NT2/D1 (cell line): ENCODE data around the gene MPP7.

ENCODE experiments used
- DNase-seq: peaks from one replicate; pipeline ENCODE4 v3.0.0-alpha.2; 2011; ENCODE audit warnings: low read depth, low spot score
- H3K27me3 ChIP-seq: 2 replicates; pipeline ENCODE4 v1.6.0; 2011; ENCODE audit warnings: mild to moderate bottlenecking; ENCODE audit not compliant: insufficient read length, insufficient read depth
- H3K36me3 ChIP-seq: 2 replicates; pipeline ENCODE4 v1.6.1; 2011; ENCODE audit warnings: mild to moderate bottlenecking, low read length, mixed read lengths; ENCODE audit not compliant: insufficient read depth, insufficient read length
- H3K4me1 ChIP-seq: 2 replicates; pipeline ENCODE4 v1.5.1; 2011; ENCODE audit not compliant: insufficient read depth, insufficient read length
- H3K4me3 ChIP-seq: 2 replicates; pipeline ENCODE4 v1.5.1; 2011; ENCODE audit warnings: low read depth; ENCODE audit not compliant: insufficient read length
- H3K9ac ChIP-seq: 2 replicates; pipeline ENCODE4 v1.6.0; 2011; ENCODE audit warnings: low read depth; ENCODE audit not compliant: insufficient read length
- H3K9me3 ChIP-seq: 2 replicates; pipeline ENCODE4 v1.5.1; 2011; ENCODE audit warnings: mild to moderate bottlenecking, low read length; ENCODE audit not compliant: insufficient read depth
- SUZ12 ChIP-seq: IDR thresholded peaks from 2 replicates; pipeline ENCODE4 v1.6.1; 2011; ENCODE audit not compliant: insufficient read length, insufficient read depth; ENCODE audit errors: extremely low read depth
- YY1 ChIP-seq: IDR thresholded peaks from 2 replicates; pipeline ENCODE4 v1.6.1; 2011; ENCODE audit not compliant: insufficient read length, insufficient read depth
- ZNF274 ChIP-seq: IDR thresholded peaks from 2 replicates; pipeline ENCODE4 v1.6.1; 2011; ENCODE audit warnings: mild to moderate bottlenecking, low read depth, low read length

MPP7 gene

DNA sequence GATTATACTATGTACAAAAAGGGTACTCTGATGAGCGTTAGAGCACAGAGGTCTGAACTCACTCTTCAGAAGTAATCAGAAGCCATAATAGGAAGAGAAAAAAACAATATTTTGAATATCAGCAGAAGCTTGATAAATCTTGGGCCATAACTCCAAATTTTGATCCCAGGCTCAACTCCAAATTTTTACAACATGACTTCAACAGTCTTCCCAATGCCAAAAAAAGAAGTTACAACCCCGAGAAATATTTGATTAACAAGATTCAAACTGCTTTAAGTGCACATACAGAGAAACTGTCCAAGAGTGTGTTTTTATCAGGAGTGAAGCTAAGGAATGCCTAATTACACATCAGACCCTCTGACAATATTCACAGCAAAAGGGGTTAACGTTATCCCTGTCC lies 7.5 kb downstream of the MPP7 start:
- H3K27me3 ChIP-seq = no peaks in the 10 kb centered on the region
- H3K36me3 ChIP-seq = no peaks in the 10 kb centered on the region
- H3K9me3 ChIP-seq = no peaks in the 10 kb centered on the region
- no peak overlapping the region for H3K4me3 ChIP-seq
- no peak for DNase-seq
- H3K4me1 ChIP-seq = peaks cover 5% of the 10 kb centered on the region
- TF ChIP-seq SUZ12 (no peak), YY1 (no peak), ZNF274 (no peak)
- no peak overlapping the region for H3K9ac ChIP-seq

DNA sequence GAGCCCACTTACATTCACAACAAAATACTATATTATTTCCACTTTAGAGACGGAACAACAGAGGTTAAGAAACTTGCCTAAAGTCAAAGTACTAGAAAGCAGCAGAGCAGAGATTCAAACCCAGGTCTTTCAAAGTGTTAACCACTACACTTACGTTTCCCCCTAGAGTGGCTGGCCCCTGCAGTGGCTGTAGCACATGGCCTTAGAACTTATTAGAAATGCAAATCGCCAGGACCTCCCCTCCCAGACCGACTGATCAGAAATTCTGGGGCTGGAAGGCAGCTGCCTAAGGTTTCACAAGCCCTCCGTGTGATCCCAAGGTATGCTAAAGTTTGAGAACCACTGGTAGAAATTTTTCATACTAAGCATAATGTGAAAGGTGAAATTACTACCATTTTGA lies 8.1 kb downstream of the MPP7 start:
- peaks cover 5% of the 10 kb centered on the region for H3K4me1 ChIP-seq

DNA sequence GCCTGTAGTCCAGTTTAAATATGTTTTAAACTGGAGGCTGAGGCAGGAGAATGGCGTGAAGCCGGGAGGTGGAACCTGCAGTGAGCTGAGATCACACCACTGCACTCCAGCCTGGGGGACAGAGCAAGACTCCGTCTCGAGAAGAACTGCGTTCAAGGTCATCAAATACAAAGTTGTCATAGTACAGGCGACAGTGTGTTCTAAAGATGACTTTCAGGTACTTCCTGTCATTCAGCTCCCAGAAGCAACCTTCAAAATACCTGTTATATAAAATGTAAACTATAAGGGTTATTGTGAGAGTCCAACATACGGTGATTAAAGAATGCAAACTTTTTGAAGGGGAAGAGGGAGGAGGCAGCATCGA lies 8.7 kb downstream of the MPP7 start:
- TF ChIP-seq YY1 (no peak), ZNF274 (no peak), SUZ12 (no peak)
- no peak for DNase-seq
- peaks cover 5% of the 10 kb centered on the region for H3K4me1 ChIP-seq
- H3K27me3 ChIP-seq = no peaks in the 10 kb centered on the region
- H3K36me3 ChIP-seq = no peaks in the 10 kb centered on the region
- no peaks in the 10 kb centered on the region for H3K9me3 ChIP-seq
- no peak overlapping the region for H3K4me3 ChIP-seq
- H3K9ac ChIP-seq = no peak overlapping the region

More for the DNA sequence above, 8.1 kb downstream of the MPP7 start:
- no peak for DNase-seq
- no peaks in the 10 kb centered on the region for H3K9me3 ChIP-seq
- H3K36me3 ChIP-seq = no peaks in the 10 kb centered on the region
- H3K27me3 ChIP-seq = no peaks in the 10 kb centered on the region
- no peak overlapping the region for H3K4me3 ChIP-seq
- TF ChIP-seq SUZ12 (no peak), YY1 (no peak), ZNF274 (no peak)
- H3K9ac ChIP-seq = no peak overlapping the region

DNA sequence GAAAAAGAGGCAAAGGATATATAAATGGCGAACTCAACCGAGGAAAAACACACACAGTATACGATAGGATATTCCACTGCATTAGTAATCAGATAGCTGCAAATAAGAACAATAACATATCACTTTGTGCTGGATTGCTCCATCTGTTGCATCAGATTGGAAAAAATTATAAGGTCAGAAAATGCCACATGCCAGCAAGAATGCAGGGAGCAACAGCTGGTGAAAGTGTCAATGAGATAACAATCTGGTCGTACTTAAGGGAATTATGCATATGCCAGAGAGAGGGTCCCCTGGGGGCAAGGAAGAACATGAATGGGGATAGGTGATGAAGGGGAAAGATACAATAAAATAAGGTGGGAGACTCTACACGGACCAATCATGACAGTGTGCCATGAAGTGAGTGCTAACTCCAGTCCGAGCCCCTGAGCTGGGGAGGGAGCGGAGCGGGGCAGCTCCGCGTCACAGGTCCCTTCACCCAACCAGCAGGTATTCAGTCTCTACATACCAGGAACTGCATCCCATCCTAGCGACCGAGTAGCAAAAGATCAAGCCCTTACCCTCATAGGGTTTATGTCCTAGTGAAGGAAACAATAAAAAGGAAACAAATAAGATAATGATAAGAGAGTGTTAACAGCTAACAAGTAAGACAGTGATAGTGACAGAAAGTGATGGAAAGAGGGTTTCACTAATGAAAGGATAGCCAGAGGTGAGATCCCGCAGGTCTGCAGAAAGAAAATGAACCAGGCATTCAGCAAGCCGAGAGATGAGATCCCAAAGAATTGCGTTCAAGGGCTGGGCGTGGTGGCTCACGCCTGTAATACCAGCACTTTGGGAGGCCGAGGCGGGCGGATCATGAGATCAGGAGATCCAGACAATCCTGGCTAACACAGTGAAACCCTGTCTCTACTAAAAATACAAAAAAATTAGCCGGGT lies 9.4 kb downstream of the MPP7 start:
- H3K4me3 ChIP-seq = no peak overlapping the region
- no peaks in the 10 kb centered on the region for H3K9me3 ChIP-seq
- H3K36me3 ChIP-seq = no peaks in the 10 kb centered on the region
- no peak for TF ChIP-seq YY1
- TF ChIP-seq SUZ12 = no peak
- no peak for TF ChIP-seq ZNF274
- peaks cover 5% of the 10 kb centered on the region for H3K4me1 ChIP-seq
- no peaks in the 10 kb centered on the region for H3K27me3 ChIP-seq
- no peak for DNase-seq
- no peak overlapping the region for H3K9ac ChIP-seq

DNA sequence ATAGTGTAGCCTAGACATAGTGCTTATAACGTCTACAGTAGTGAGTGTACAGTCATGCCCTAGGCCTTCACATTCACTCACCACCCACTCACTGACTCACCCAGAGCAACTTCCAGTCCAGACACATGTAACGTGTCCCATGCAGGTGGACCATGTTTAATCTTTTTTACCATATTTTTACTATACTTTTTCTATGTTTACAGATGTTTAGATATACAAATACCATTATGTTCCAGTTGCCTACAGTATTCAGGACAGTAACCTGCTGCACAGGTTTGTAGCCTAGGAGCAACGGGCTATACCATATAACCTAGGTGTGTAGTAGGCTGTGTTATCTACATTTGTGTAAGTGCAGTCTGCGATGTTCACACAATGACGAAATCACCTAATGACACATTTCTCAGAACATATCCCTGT lies 11.0 kb downstream of the MPP7 start:
- no peak overlapping the region for H3K4me3 ChIP-seq
- H3K27me3 ChIP-seq = no peaks in the 10 kb centered on the region
- no peak overlapping the region for H3K9ac ChIP-seq
- no peak for DNase-seq
- H3K9me3 ChIP-seq = no peaks in the 10 kb centered on the region
- TF ChIP-seq ZNF274 (no peak), YY1 (no peak), SUZ12 (no peak)
- no peaks in the 10 kb centered on the region for H3K36me3 ChIP-seq
- H3K4me1 ChIP-seq = peaks cover 5% of the 10 kb centered on the region

DNA sequence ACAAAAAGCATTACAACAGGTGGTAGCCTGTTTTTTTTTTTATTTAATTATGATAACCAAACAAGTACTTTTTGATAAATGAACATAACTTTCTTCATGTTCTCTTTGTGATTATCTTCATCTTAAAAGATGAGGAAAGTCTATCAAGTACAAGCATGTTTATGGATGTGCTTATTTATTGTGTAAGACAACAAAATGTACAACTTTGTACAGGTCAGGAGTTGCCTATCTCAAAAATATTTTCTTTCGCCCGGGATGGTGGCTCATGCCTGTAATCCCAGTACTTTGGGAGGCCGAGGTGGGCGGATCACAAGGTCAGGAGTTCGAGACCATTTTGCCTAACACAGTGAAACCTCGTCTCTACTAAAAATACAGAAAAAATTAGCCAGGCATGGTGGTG lies 17.0 kb downstream of the MPP7 start:
- H3K9ac ChIP-seq = no peak overlapping the region
- no peak for TF ChIP-seq YY1
- TF ChIP-seq ZNF274 = no peak
- TF ChIP-seq SUZ12 = no peak
- no peak overlapping the region for H3K4me3 ChIP-seq
- no peaks in the 10 kb centered on the region for H3K9me3 ChIP-seq
- H3K4me1 ChIP-seq = peaks cover 6% of the 10 kb centered on the region
- DNase-seq = no peak
- no peaks in the 10 kb centered on the region for H3K36me3 ChIP-seq
- no peaks in the 10 kb centered on the region for H3K27me3 ChIP-seq

DNA sequence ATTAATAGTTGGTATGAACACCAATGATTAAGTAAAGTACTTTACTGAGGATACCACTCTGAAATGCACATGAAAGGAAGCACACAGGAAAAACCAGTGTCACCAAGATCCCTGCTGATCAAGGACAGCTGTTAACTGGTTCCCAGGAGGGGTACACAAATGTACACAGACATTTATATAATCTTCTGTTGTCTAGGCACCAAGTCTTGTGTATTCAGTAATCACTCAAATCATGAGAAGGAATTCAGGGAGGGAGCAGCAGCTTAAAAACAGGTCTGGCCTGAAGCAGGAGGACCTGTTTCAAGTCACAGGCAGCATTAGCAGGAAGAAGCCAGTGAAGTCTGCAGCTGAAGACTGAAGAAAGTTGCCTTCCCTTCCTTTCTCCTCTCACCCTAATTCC lies 18.7 kb downstream of the MPP7 start:
- peaks cover 6% of the 10 kb centered on the region for H3K4me1 ChIP-seq
- no peaks in the 10 kb centered on the region for H3K9me3 ChIP-seq
- no peak for DNase-seq
- TF ChIP-seq SUZ12 = no peak
- TF ChIP-seq ZNF274 = no peak
- no peak for TF ChIP-seq YY1
- H3K27me3 ChIP-seq = no peaks in the 10 kb centered on the region
- no peak overlapping the region for H3K9ac ChIP-seq
- no peak overlapping the region for H3K4me3 ChIP-seq
- H3K36me3 ChIP-seq = no peaks in the 10 kb centered on the region
